ENCODE data around the gene PLA2G6. TPM values are rescaled to one million over a fixed set of nuclear protein-coding genes. Genes with fewer than 3 reads are reported as not detected.
A peak's percentile ranks its signal among the peaks of the same experiment; 100 is the strongest.

PLA2G6 gene
- total and polyA plus RNA-seq, 9 of the 15 experiments (the other 6 are each of a cell fraction or from before 2014, with no cell fraction given), result 0.11 to 12.2 (median 9.7) TPM

GRCh38 chr22:38171927-38172831 is 9.5 kb downstream of the PLA2G6 start (continued):
- TF ChIP-seq RBM25 (IDR thresholded peaks at IDR 0.05; ENCODE audit: low read depth, low read length, severe bottlenecking), result peak; percentile 14
- TF ChIP-seq CHD4 (IDR thresholded peaks at IDR 0.05; ENCODE audit: insufficient read depth, insufficient replicate concordance, low read depth, low read length, poor library complexity, severe bottlenecking), result no peak

GRCh38 chr22:38170469-38170868 is 11.2 kb downstream of the PLA2G6 start:
- Histone ChIP-seq H2AFZ (ENCODE audit: low read depth, low read length) (no peak overlapping the region), H3K4me3 (no peak overlapping the region), H3K27me3 (ENCODE audit: control insufficient read depth in 2 of 2, insufficient read depth in 2 of 2, low read length in 2 of 2) (no peaks in the 10 kb centered on the region), H3K36me3 (ENCODE audit: control insufficient read depth, insufficient read depth, low read length) (no peaks in the 10 kb centered on the region; the same call in 2 of the 3 replicates), H3K79me2 (ENCODE audit: control insufficient read depth, insufficient read depth, low read length) (no peaks in the 10 kb centered on the region), H3K9ac (ENCODE audit: insufficient read depth in 1 of 2, low read depth in 2 of 2, low read length in 2 of 2) (no peak overlapping the region), H3K4me1 (replicated peaks in 1 of 2; ENCODE audit: control insufficient read depth in 2 of 2, insufficient read depth in 2 of 2, low read length in 2 of 2) (peaks cover 0 to 37% of the 10 kb centered on the region in 2 experiments; a peak in 3 of 5 replicates), H4K20me1 (replicated peaks; ENCODE audit: control insufficient read depth, insufficient read depth, low read length) (no peaks in the 10 kb centered on the region), H3K9me1 (ENCODE audit: control insufficient read depth, insufficient read depth, low read length) (peaks cover 2% of the 10 kb centered on the region), H3K27ac (ENCODE audit: extremely low read depth, low read depth, low read length) (no peak overlapping the region), H3K4me2 (ENCODE audit: insufficient read depth, low read length) (no peak overlapping the region), H3K9me3 (replicated peaks; ENCODE audit: control insufficient read depth, insufficient read depth, low read depth, low read length) (no peaks in the 10 kb centered on the region)
- in situ Hi-C loops (cut with MboI) (no loop called here), intact Hi-C loops (cut with micrococcal nuclease) (no loop called here)
- FAIRE-seq (no peak), ATAC-seq (no peak), DNase-seq (ENCODE audit: extremely low read depth in 1 of 4, low spot score in 3 of 4) (no peak)
- TF ChIP-seq RNF2 (IDR thresholded peaks at IDR 0.05), result no peak
- no peak for TF ChIP-seq BRF1 (IDR thresholded peaks at IDR 0.05; ENCODE audit: borderline replicate concordance, extremely low read depth, insufficient read length)
- TF ChIP-seq NR2C1 (IDR thresholded peaks at IDR 0.05), result no peak
- no peak for TF ChIP-seq NR2C1 (tag; IDR thresholded peaks at IDR 0.05)
- TF ChIP-seq ZNF23 (CRISPR knock-in tag; IDR thresholded peaks at IDR 0.05), result no peak
- no peak for TF ChIP-seq ESRRA (IDR thresholded peaks at IDR 0.05; ENCODE audit: borderline replicate concordance, low read depth)
- TF ChIP-seq FOXA1 (IDR thresholded peaks at IDR 0.05; ENCODE audit: borderline replicate concordance), result no peak
- ChIA-PET CTCF (ENCODE audit: low intra/inter-chr PET ratio) (no interaction called here), POLR2A (interaction anchor here (0.6 kb wide), 1 partner anchor 148 kb away, joined by 3 read pairs; no protein-coding TSS in a partner anchor)
- BruUV-seq (replicated peaks), result no TSS peak
- WGBS (ENCODE audit: insufficient coverage, low coverage, missing lambda C conversion rate), result 85% methylated on average over 5 of the region's 5 CpGs

Measured in K562 (cell line).